GM18951 (cell line): ENCODE results near the gene TNFAIP8L1.

ENCODE experiments used
- POLR2A ChIP-seq: IDR thresholded peaks from 4 replicates; pipeline ENCODE4 v1.6.1; 2011; ENCODE audit warnings: mild to moderate bottlenecking; ENCODE audit not compliant: insufficient read length, insufficient read depth; ENCODE audit errors: extremely low read depth
- in situ Hi-C: fragments of 300-500 bp; cut with MboI; formaldehyde crosslinking; loops from one replicate; pipeline ENCODE4 v1.12.0; 2022; ENCODE audit warnings: low sequenced_read_pairs, mixed read lengths, inconsistent platforms; ENCODE audit not compliant: unreplicated experiment

TNFAIP8L1 gene

GRCh38 chr19:4695224-4695731 lies 56.0 kb downstream of the TNFAIP8L1 start:
- in situ Hi-C loops = no loop called here

GRCh38 chr19:4697304-4697703 lies 58.0 kb downstream of the TNFAIP8L1 start:
- in situ Hi-C loops = no loop called here

More at GRCh38 chr19:4695224-4695731, 56.0 kb downstream of the TNFAIP8L1 start:
- TF ChIP-seq POLR2A = no peak

GRCh38 chr19:4699826-4700692 lies 60.7 kb downstream of the TNFAIP8L1 start:
- in situ Hi-C loops = no loop called here
- TF ChIP-seq POLR2A = no peak

More at GRCh38 chr19:4697304-4697703, 58.0 kb downstream of the TNFAIP8L1 start:
- no peak for TF ChIP-seq POLR2A

GRCh38 chr19:4700693-4700970 lies 61.3 kb downstream of the TNFAIP8L1 start:
- TF ChIP-seq POLR2A = no peak
- in situ Hi-C loops = no loop called here

- no peak for TF ChIP-seq POLR2A
- in situ Hi-C loops = no loop called here
Observed at GRCh38 chr19:4701557-4701956, 62.2 kb downstream of the TNFAIP8L1 start.

GRCh38 chr19:4702764-4703163 lies 63.4 kb downstream of the TNFAIP8L1 start:
- in situ Hi-C loops = no loop called here
- TF ChIP-seq POLR2A = no peak

- TF ChIP-seq POLR2A = no peak
- in situ Hi-C loops = no loop called here
Observed at GRCh38 chr19:4703671-4704316, 64.5 kb downstream of the TNFAIP8L1 start.

- no peak for TF ChIP-seq POLR2A
- in situ Hi-C loops = no loop called here
Observed at GRCh38 chr19:4704317-4704673, 65.0 kb downstream of the TNFAIP8L1 start.
